Sigmoid colon (tissue), 7 donors: Measurements from ENCODE around the gene ATG5. TPM values are rescaled to one million over a fixed set of nuclear protein-coding genes. Genes with fewer than 3 reads are reported as not detected.

ENCODE experiments used
- DNase-seq: peaks from one replicate; pipeline ENCODE4 v3.0.0-alpha.2; 2019
- H3K27ac ChIP-seq, 4 donors: fragments of 200-600 bp; sonication (generic); one replicate each; pipeline ENCODE4 v1.5.1; 2016 to 2019; ENCODE audit warnings: mild to moderate bottlenecking in 1 of 4
- H3K27me3 ChIP-seq, 3 donors: fragments of 200-600 bp; sonication (generic); one replicate each; pipeline ENCODE4 v1.5.1; 2019; ENCODE audit warnings: mild to moderate bottlenecking in 1 of 3
- H3K36me3 ChIP-seq, 4 donors: fragments of 200-600 bp; sonication (generic); one replicate each; pipeline ENCODE4 v1.5.1; 2016 to 2019
- H3K4me1 ChIP-seq, 4 donors: fragments of 200-600 bp; sonication (generic); one replicate each; pipeline ENCODE4 v1.5.1; 2017 to 2019
- H3K4me3 ChIP-seq, 4 donors: fragments of 200-600 bp; sonication (generic); one replicate each; pipeline ENCODE4 v1.5.1; 2017 to 2019; ENCODE audit warnings: mild to moderate bottlenecking in 2 of 4, moderate library complexity in 1 of 4
- H3K9me3 ChIP-seq, 4 donors: fragments of 200-600 bp in 3 of 4; sonication (generic) in 3 of 4; one replicate each; pipeline versions ENCODE4 v1.5.1 to v1.6.1; 2013 to 2019
- CTCF ChIP-seq, 4 experiments: fragments of 450-650 bp in 3 of 4; fragments of 200-600 bp in 1 of 4; IDR thresholded peaks; one replicate each; pipeline ENCODE4 v1.5.1; 2016 to 2019; ENCODE audit warnings: antibody characterized with exemption in 4 of 4, mild to moderate bottlenecking in 3 of 4, moderate library complexity in 2 of 4
- EP300 ChIP-seq, 4 donors: sonication (generic); formaldehyde crosslinking; IDR thresholded peaks; one replicate each; pipeline ENCODE4 v1.6.1; 2017; ENCODE audit warnings: antibody characterized with exemption in 4 of 4
- POLR2A ChIP-seq, 2 donors: fragments of 450-650 bp; IDR thresholded peaks; one replicate each; pipeline ENCODE4 v1.6.1; 2016; ENCODE audit warnings: antibody characterized with exemption in 2 of 2, mild to moderate bottlenecking in 2 of 2, moderate library complexity in 2 of 2
- POLR2AphosphoS5 ChIP-seq, 4 donors: sonication (generic); formaldehyde crosslinking; IDR thresholded peaks; one replicate each; pipeline ENCODE4 v1.6.1; 2017; ENCODE audit warnings: antibody characterized with exemption in 4 of 4
- WGBS, 2 donors: extraction: QIAGEN DNeasy Blood & Tissue Kit; methylation state at CpG; one replicate each; pipeline ENCODE4 v1.1.7; 2013; 5-methylcytosine and 5-hydroxymethylcytosine counted together
- intact Hi-C: fragments of 100-400 bp; cut with DNase I; formaldehyde crosslinking; loops from one replicate; pipeline ENCODE4 v1.15.1; 2023
- polyA plus RNA-seq, 3 donors: library from polyadenylated mRNA; stranded (reverse); fragments of 200-250 nt; gene quantifications; one replicate each; pipeline ENCODE4 v1.2.3, GENCODE V29; 2013
- total RNA-seq, 4 donors: library from RNA; depleted of rRNA; stranded (reverse); fragments of >200 nt; gene quantifications; one replicate each; pipeline ENCODE4 v1.1.0, GENCODE V29; 2016
- donor health status: healthy with polysubstance abuse.
- donor health status: Bipolar disorder and iron deficiency.
- donor health status: healthy.

Gene ATG5
- total and polyA plus RNA-seq, 7 donors = 27.8 to 59.2 (median 48.6) TPM

- Histone ChIP-seq H3K27me3 (no peaks in the 10 kb centered on the region), H3K36me3 (no peaks in the 10 kb centered on the region), H3K9me3 (no peaks in the 10 kb centered on the region), H3K27ac (no peak overlapping the region), H3K4me3 (no peak overlapping the region), H3K4me1 (peaks cover 0 to 37% (median 24%) of the 10 kb centered on the region in 4 donors)
- intact Hi-C loops = no loop called here
- TF ChIP-seq POLR2AphosphoS5 (IDR thresholded peaks at IDR 0.05) = no peak
- no peak for TF ChIP-seq CTCF (IDR thresholded peaks at IDR 0.05)
- TF ChIP-seq EP300 (IDR thresholded peaks at IDR 0.05) = no peak
- no peak for TF ChIP-seq POLR2A (IDR thresholded peaks at IDR 0.05)
- DNase-seq = no peak
- WGBS, 2 donors = 82 to 89% methylated on average over 2 of the region's 2 CpGs
Observed at GRCh38 chr6:106257195-106257594, 68.4 kb downstream of the ATG5 start.

- Histone ChIP-seq H3K36me3 (no peaks in the 10 kb centered on the region), H3K4me1 (peaks cover 0 to 31% (median 21%) of the 10 kb centered on the region in 4 donors), H3K4me3 (no peak overlapping the region), H3K27me3 (no peaks in the 10 kb centered on the region), H3K27ac (no peak overlapping the region), H3K9me3 (no peaks in the 10 kb centered on the region)
- intact Hi-C loops = no loop called here
- 76 to 88% methylated on average over 4 of the region's 4 CpGs for WGBS, 2 donors
- no peak for DNase-seq
- TF ChIP-seq CTCF (IDR thresholded peaks at IDR 0.05) (no peak), POLR2AphosphoS5 (IDR thresholded peaks at IDR 0.05) (no peak), POLR2A (IDR thresholded peaks at IDR 0.05) (no peak), EP300 (IDR thresholded peaks at IDR 0.05) (no peak)
Observed at GRCh38 chr6:106256201-106256968, 69.2 kb downstream of the ATG5 start.

- H3K4me3 ChIP-seq = no peak overlapping the region
- TF ChIP-seq POLR2AphosphoS5 (IDR thresholded peaks at IDR 0.05) (no peak), POLR2A (IDR thresholded peaks at IDR 0.05) (no peak), CTCF (IDR thresholded peaks at IDR 0.05) (no peak), EP300 (IDR thresholded peaks at IDR 0.05) (no peak)
- H3K27me3 ChIP-seq = no peaks in the 10 kb centered on the region
- peaks cover 0 to 21% (median 16%) of the 10 kb centered on the region in 4 donors for H3K4me1 ChIP-seq
- no peaks in the 10 kb centered on the region for H3K36me3 ChIP-seq
- 94 to 95% methylated on average over 3 of the region's 3 CpGs for WGBS, 2 donors
- no peak for DNase-seq
- intact Hi-C loops = no loop called here
- no peak overlapping the region for H3K27ac ChIP-seq
- no peaks in the 10 kb centered on the region for H3K9me3 ChIP-seq
Observed at GRCh38 chr6:106255306-106255705, 70.3 kb downstream of the ATG5 start.

- no peaks in the 10 kb centered on the region for H3K36me3 ChIP-seq
- intact Hi-C loops = no loop called here
- H3K4me1 ChIP-seq = peaks cover 0 to 21% (median 16%) of the 10 kb centered on the region in 4 donors
- no peak for DNase-seq
- no peak overlapping the region for H3K27ac ChIP-seq
- TF ChIP-seq CTCF (IDR thresholded peaks at IDR 0.05) (no peak), POLR2A (IDR thresholded peaks at IDR 0.05) (no peak), EP300 (IDR thresholded peaks at IDR 0.05) (no peak), POLR2AphosphoS5 (IDR thresholded peaks at IDR 0.05) (no peak)
- H3K4me3 ChIP-seq = no peak overlapping the region
- no peaks in the 10 kb centered on the region for H3K9me3 ChIP-seq
- no peaks in the 10 kb centered on the region for H3K27me3 ChIP-seq
Observed at GRCh38 chr6:106254636-106255035, 70.9 kb downstream of the ATG5 start.
